Rectal smooth muscle tissue (tissue), 1 donor: ENCODE measurements around the gene PRPF40A.

Experiments
- H3K27ac ChIP-seq: one replicate; pipeline ENCODE4 v1.7.0; 2013; ENCODE audit warnings: low read depth, low read length, inconsistent platforms
- H3K27me3 ChIP-seq: one replicate; pipeline ENCODE4 v1.7.0; 2013; ENCODE audit warnings: low read length; ENCODE audit not compliant: control insufficient read depth, insufficient read depth
- H3K36me3 ChIP-seq: one replicate; pipeline ENCODE4 v1.7.0; 2013; ENCODE audit warnings: low read length; ENCODE audit not compliant: control insufficient read depth, insufficient read depth
- H3K4me1 ChIP-seq: one replicate; pipeline ENCODE4 v1.7.0; 2013; ENCODE audit warnings: low read length; ENCODE audit not compliant: control insufficient read depth, insufficient read depth
- H3K4me3 ChIP-seq: one replicate; pipeline ENCODE4 v1.7.0; 2013; ENCODE audit warnings: low read length
- H3K9ac ChIP-seq: one replicate; pipeline ENCODE4 v1.7.0; 2013; ENCODE audit warnings: low read length

PRPF40A gene

DNA sequence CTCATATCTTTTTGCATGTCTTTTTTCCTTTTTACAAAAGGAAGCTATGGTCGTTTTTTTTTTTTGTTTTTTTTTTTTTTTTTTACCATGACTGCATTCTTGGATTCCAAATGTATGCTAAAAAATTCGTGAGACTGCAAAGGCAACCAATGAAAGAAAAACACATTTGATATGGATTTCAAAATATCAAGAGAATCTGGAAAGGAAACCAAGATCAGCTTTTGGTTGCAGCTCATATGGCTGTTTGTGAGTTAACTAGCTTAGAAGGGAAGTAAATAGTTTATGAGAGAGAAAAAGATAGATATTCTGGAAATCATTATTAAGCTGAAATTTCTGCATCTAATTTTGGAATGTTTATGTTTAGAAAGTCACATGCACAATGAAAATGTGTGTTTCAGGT lies 110.3 kb downstream of the PRPF40A start:
- Histone ChIP-seq H3K4me1 (no peaks in the 10 kb centered on the region), H3K4me3 (no peak overlapping the region), H3K9ac (no peak overlapping the region), H3K27me3 (no peaks in the 10 kb centered on the region), H3K27ac (no peak overlapping the region), H3K36me3 (no peaks in the 10 kb centered on the region)

- H3K4me3 ChIP-seq, result no peak overlapping the region
- H3K4me1 ChIP-seq, result no peaks in the 10 kb centered on the region
- H3K36me3 ChIP-seq, result no peaks in the 10 kb centered on the region
- H3K27ac ChIP-seq, result no peak overlapping the region
- H3K9ac ChIP-seq, result no peak overlapping the region
- no peaks in the 10 kb centered on the region for H3K27me3 ChIP-seq
Measured at GRCh38 chr2:152606081-152606480, 111.2 kb downstream of the PRPF40A start.

GRCh38 chr2:152603166-152603565 lies 114.1 kb downstream of the PRPF40A start:
- Histone ChIP-seq H3K27ac (no peak overlapping the region), H3K9ac (no peak overlapping the region), H3K36me3 (no peaks in the 10 kb centered on the region), H3K4me3 (no peak overlapping the region), H3K4me1 (no peaks in the 10 kb centered on the region), H3K27me3 (no peaks in the 10 kb centered on the region)

DNA sequence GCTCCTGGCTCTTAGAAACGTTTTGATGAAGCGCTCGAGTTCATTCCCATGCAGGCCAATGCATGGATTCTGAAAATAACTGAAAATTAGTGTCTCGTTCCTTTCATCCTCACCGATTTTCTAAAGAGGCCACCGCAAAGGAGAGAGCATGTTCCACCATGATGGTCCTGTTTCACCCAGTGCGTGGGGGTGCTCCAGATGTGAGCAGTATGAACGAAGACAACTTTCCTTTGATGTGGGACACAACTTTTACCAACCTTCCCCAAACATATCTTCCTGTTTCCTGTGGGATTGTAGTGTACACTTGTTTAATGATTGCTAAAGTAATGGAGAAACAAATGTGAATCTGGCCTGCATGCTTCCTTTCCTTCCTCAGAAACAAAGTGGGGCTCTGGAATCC lies 114.5 kb downstream of the PRPF40A start:
- Histone ChIP-seq H3K9ac (no peak overlapping the region), H3K4me3 (no peak overlapping the region), H3K27ac (no peak overlapping the region), H3K36me3 (no peaks in the 10 kb centered on the region), H3K27me3 (no peaks in the 10 kb centered on the region), H3K4me1 (no peaks in the 10 kb centered on the region)
